Mucosa of descending colon (tissue), 3 donors: ENCODE data around the gene KNTC1. TPM values are rescaled to one million over a fixed set of nuclear protein-coding genes. Genes with fewer than 3 reads are reported as not detected.
"Not testable (repeated sequence)": the region's sequence is repeated elsewhere in the genome, so short reads cannot be mapped to it uniquely, and the experiment has no call there.

ENCODE experiments used
- ATAC-seq: fragments of 200-7000 bp; cut with Tn5 transposase; one replicate; pipeline ENCODE4 v1.9.1; 2020; ENCODE audit warnings: mild to moderate bottlenecking, moderate library complexity
- DNase-seq, 3 donors: peaks; one replicate each; pipeline ENCODE4 v3.0.0-alpha.2; 2020
- H3K36me3 ChIP-seq: fragments of 200-600 bp; one replicate; pipeline ENCODE4 v1.8.0; 2021; ENCODE audit warnings: low read depth, mild to moderate bottlenecking
- H3K4me1 ChIP-seq: fragments of 200-600 bp; one replicate; pipeline ENCODE4 v1.8.0; 2021; ENCODE audit warnings: low read depth, mild to moderate bottlenecking
- H3K4me3 ChIP-seq: fragments of 200-600 bp; one replicate; pipeline ENCODE4 v1.8.0; 2021; ENCODE audit warnings: mild to moderate bottlenecking
- H3K9me3 ChIP-seq: fragments of 200-600 bp; one replicate; pipeline ENCODE4 v1.8.0; 2021; ENCODE audit warnings: mild to moderate bottlenecking
- CTCF ChIP-seq: fragments of 200-600 bp; IDR thresholded peaks from one replicate; pipeline ENCODE4 v1.8.0; 2022; ENCODE audit warnings: antibody characterized with exemption, mild to moderate bottlenecking
- intact Hi-C, 2 donors: fragments of 100-400 bp; cut with DNase I in 1 of 2; cut with micrococcal nuclease in 1 of 2; formaldehyde crosslinking; loops; one replicate each; pipeline versions ENCODE4 v1.11.0 to v1.11.1; 2022; cut with DNase I, micrococcal nuclease
- total RNA-seq, 3 donors: library from RNA; stranded (reverse); fragmentation: NEBNext Ultra II Directional in 2 of 3; extraction: Animal tissue kit (Norgen Biotek cat#: 25700) in 2 of 3; gene quantifications; one replicate each; pipeline versions ENCODE4 v1.2.1 to v1.2.4, GENCODE V29; 2021 to 2023
- donor health status: DM: no; HTN: no; CAD: no; lungs with moderate emphysema.
- donor health status: DM: no; HTN: no; CAD: no.
- donor health status: DM: no; HTN: yes; CAD: no.

The KNTC1 gene
- total RNA-seq, 3 donors from 2014 or later: 11.4 to 28.3 (median 16.2) TPM

- intact Hi-C loops: no loop called here
- no peak for TF ChIP-seq CTCF
- Histone ChIP-seq H3K9me3 (no peaks in the 10 kb centered on the region), H3K4me1 (no peaks in the 10 kb centered on the region), H3K4me3 (no peak overlapping the region), H3K36me3 (no peaks in the 10 kb centered on the region)
- no peak for ATAC-seq
- DNase-seq: no peak
Measured at GRCh38 chr12:122571821-122572220, 44.8 kb downstream of the KNTC1 start.

GRCh38 chr12:122583294-122583693 lies 56.2 kb downstream of the KNTC1 start:
- DNase-seq, ATAC-seq, H3K9me3 ChIP-seq, intact Hi-C loops, H3K36me3 ChIP-seq, H3K4me1 ChIP-seq, H3K4me3 ChIP-seq: not testable (repeated sequence)

- no peak for ATAC-seq
- no peak for TF ChIP-seq CTCF
- DNase-seq: no peak
- Histone ChIP-seq H3K4me1 (no peaks in the 10 kb centered on the region), H3K4me3 (no peak overlapping the region), H3K9me3 (no peaks in the 10 kb centered on the region), H3K36me3 (no peaks in the 10 kb centered on the region)
- intact Hi-C loops: no loop called here
Measured at GRCh38 chr12:122584177-122584863, 57.3 kb downstream of the KNTC1 start.

GRCh38 chr12:122590990-122591389 lies 63.9 kb downstream of the KNTC1 start:
- Histone ChIP-seq H3K4me1 (no peaks in the 10 kb centered on the region), H3K9me3 (no peaks in the 10 kb centered on the region), H3K36me3 (no peaks in the 10 kb centered on the region), H3K4me3 (no peak overlapping the region)
- DNase-seq (no peak), ATAC-seq (no peak)
- TF ChIP-seq CTCF: no peak
- intact Hi-C loops: no loop called here

GRCh38 chr12:122591966-122592365 lies 64.9 kb downstream of the KNTC1 start:
- H3K4me1 ChIP-seq, H3K4me3 ChIP-seq, DNase-seq, H3K36me3 ChIP-seq, ATAC-seq, H3K9me3 ChIP-seq, intact Hi-C loops: not testable (repeated sequence)

GRCh38 chr12:122592543-122592942 lies 65.5 kb downstream of the KNTC1 start:
- not testable (repeated sequence) for H3K9me3 ChIP-seq, H3K36me3 ChIP-seq, ATAC-seq

GRCh38 chr12:122593910-122594309 lies 66.9 kb downstream of the KNTC1 start:
- H3K4me3 ChIP-seq: no peak overlapping the region
- no peak for ATAC-seq
- DNase-seq: no peak
- H3K36me3 ChIP-seq: no peaks in the 10 kb centered on the region
- intact Hi-C loops: no loop called here
- no peaks in the 10 kb centered on the region for H3K4me1 ChIP-seq
- TF ChIP-seq CTCF: no peak
- H3K9me3 ChIP-seq: no peaks in the 10 kb centered on the region

More at GRCh38 chr12:122592543-122592942, 65.5 kb downstream of the KNTC1 start:
- H3K4me3 ChIP-seq, DNase-seq, intact Hi-C loops, H3K4me1 ChIP-seq: not testable (repeated sequence)
